Esophagus muscularis mucosa (tissue), 3 donors: Measurements from ENCODE around the gene NDUFS3.

Source experiments
- POLR2A ChIP-seq: fragments of 450-650 bp; IDR thresholded peaks from one replicate; pipeline ENCODE4 v1.6.1; 2017; ENCODE audit warnings: antibody characterized with exemption, moderate library complexity, mild to moderate bottlenecking, low read depth
- POLR2AphosphoS5 ChIP-seq, 2 donors: sonication (generic); formaldehyde crosslinking; IDR thresholded peaks; one replicate each; pipeline ENCODE4 v1.6.1; 2017; ENCODE audit warnings: antibody characterized with exemption in 2 of 2
- TF ChIP-seq, protein P1 (sequence below), 3 experiments: fragments of 200-600 bp in 2 of 3; fragments of 450-650 bp in 1 of 3; sonication (generic) in 2 of 3; IDR thresholded peaks; one replicate each; pipeline ENCODE4 v1.5.1; 2017 to 2019; ENCODE audit warnings: antibody characterized with exemption in 3 of 3, mild to moderate bottlenecking in 2 of 3, moderate library complexity in 1 of 3

DNA sequence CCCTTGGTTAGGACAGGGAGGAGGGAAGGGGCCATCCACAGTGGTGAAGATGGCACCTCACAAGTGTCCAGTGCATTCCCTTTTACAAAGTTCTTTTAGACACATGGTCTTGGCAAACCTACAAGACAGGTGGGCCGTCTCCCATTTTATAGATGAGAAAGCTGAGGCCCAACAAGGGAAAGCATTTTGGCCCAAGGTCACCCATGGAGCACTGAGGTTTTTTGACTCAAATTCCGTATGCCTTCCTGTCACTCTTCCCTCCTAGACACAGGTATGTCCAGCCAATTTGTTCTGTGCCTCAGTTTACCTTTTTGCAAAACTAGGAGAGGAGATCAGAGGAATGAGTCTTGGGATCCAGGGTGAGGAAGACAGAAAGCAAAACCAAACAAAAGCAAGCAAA is 14.1 kb downstream of the NDUFS3 start:
- TF ChIP-seq POLR2AphosphoS5 (IDR thresholded peaks at IDR 0.05) (no peak), POLR2A (no peak)
- TF ChIP-seq, protein P1, sequence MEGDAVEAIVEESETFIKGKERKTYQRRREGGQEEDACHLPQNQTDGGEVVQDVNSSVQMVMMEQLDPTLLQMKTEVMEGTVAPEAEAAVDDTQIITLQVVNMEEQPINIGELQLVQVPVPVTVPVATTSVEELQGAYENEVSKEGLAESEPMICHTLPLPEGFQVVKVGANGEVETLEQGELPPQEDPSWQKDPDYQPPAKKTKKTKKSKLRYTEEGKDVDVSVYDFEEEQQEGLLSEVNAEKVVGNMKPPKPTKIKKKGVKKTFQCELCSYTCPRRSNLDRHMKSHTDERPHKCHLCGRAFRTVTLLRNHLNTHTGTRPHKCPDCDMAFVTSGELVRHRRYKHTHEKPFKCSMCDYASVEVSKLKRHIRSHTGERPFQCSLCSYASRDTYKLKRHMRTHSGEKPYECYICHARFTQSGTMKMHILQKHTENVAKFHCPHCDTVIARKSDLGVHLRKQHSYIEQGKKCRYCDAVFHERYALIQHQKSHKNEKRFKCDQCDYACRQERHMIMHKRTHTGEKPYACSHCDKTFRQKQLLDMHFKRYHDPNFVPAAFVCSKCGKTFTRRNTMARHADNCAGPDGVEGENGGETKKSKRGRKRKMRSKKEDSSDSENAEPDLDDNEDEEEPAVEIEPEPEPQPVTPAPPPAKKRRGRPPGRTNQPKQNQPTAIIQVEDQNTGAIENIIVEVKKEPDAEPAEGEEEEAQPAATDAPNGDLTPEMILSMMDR (IDR thresholded peaks at IDR 0.05): no peak
